Dorsolateral prefrontal cortex (tissue), 118 donors: ENCODE data around the gene ARPC1A. TPM values are rescaled to one million over a fixed set of nuclear protein-coding genes. Genes with fewer than 3 reads are reported as not detected.

Experiments used
- total RNA-seq, 120 experiments: library from RNA; stranded (reverse); gene quantifications; one replicate each; pipeline versions ENCODE4 v1.2.3 to v1.2.4, GENCODE V29; 2022

ARPC1A gene
- total RNA-seq, 120 experiments from 2014 or later = 84.1 to 180 (median 126) TPM

Other genes with a start within 250 kb of the ARPC1A start
- gene SMURF1, start 181.8 kb upstream of the ARPC1A start, total RNA-seq = 10 to 100 TPM; 23.6 to 40.5 (median 32.4) TPM
- under 1 TPM in 5 of 120 experiments, not detected in 115; 0.25 to 0.60 (median 0.28) TPM for gene KPNA7, start 117.8 kb upstream of the ARPC1A start, total RNA-seq
- gene MYH16, start 53.1 kb upstream of the ARPC1A start, total RNA-seq = under 1 TPM in 4 of 120 experiments, not detected in 116; 0.11 to 0.83 (median 0.44) TPM
- 10 to 100 TPM in 115 of 120 experiments, 1 to 10 TPM in 5; 5.2 to 52.6 (median 17.8) TPM for gene ARPC1B, start 48.8 kb downstream of the ARPC1A start, total RNA-seq
- gene PDAP1, start 82.7 kb downstream of the ARPC1A start, total RNA-seq = 100 to 1,000 TPM in 4 of 120 experiments, 10 to 100 TPM in 116; 57.9 to 106 (median 75.1) TPM
- 10 to 100 TPM; 37.0 to 97.8 (median 64.0) TPM for gene BUD31, start 83.1 kb downstream of the ARPC1A start, total RNA-seq
- 10 to 100 TPM in 9 of 120 experiments, 1 to 10 TPM in 111; 3.2 to 13.4 (median 6.3) TPM for gene PTCD1, start 112.9 kb downstream of the ARPC1A start, total RNA-seq
- gene CPSF4, start 113.0 kb downstream of the ARPC1A start, total RNA-seq = 10 to 100 TPM; 31.8 to 83.9 (median 47.3) TPM
- gene ATP5MF, start 140.3 kb downstream of the ARPC1A start, total RNA-seq = 100 to 1,000 TPM; 128 to 423 (median 260) TPM
- 10 to 100 TPM; 11.6 to 35.5 (median 20.6) TPM for gene ZNF789, start 147.0 kb downstream of the ARPC1A start, total RNA-seq
- gene ZNF394, start 174.4 kb downstream of the ARPC1A start, total RNA-seq = 10 to 100 TPM; 15.6 to 37.7 (median 22.6) TPM
- gene ZKSCAN5, start 178.8 kb downstream of the ARPC1A start, total RNA-seq = 10 to 100 TPM; 10.7 to 19.7 (median 14.4) TPM
- 10 to 100 TPM in 8 of 120 experiments, 1 to 10 TPM in 112; 5.4 to 10.6 (median 8.1) TPM for gene FAM200A, start 226.2 kb downstream of the ARPC1A start, total RNA-seq
- 100 to 1,000 TPM in 16 of 120 experiments, 10 to 100 TPM in 104; 60.1 to 125 (median 87.8) TPM for gene ZNF655, start 232.7 kb downstream of the ARPC1A start, total RNA-seq